Panc1 (cell line): ENCODE data around the gene SNIP1. TPM values are rescaled to one million over a fixed set of nuclear protein-coding genes. Genes with fewer than 3 reads are reported as not detected.

Source experiments
- ATAC-seq: fragments of 200-7000 bp; cut with Tn5 transposase; 2 replicates; pipeline ENCODE4 v1.9.1; 2020; ENCODE audit warnings: mild to moderate bottlenecking, moderate library complexity
- BruUV-seq: library from RNA; stranded (reverse); fragments of 400-500 nt; replicated peaks from 2 replicates; lab custom pipeline; 2021; lab: Mats Ljungman, UMichigan
- CTCF ChIA-PET: fragments of 300-600 bp; sonication (Branson Sonifier 250); formaldehyde crosslinking; loops from one replicate; lab custom pipeline; 2022; ENCODE audit warnings: antibody characterized with exemption; lab: Charles Lee
- POLR2A ChIA-PET: fragments of 300-600 bp; sonication (Branson Sonifier 250); formaldehyde crosslinking; loops from one replicate; lab custom pipeline; 2022; ENCODE audit warnings: antibody characterized with exemption; lab: Charles Lee
- DNase-seq: peaks from one replicate; pipeline ENCODE4 v3.0.0-alpha.2; 2010; ENCODE audit warnings: low read depth, low spot score
- H3K27ac ChIP-seq: 2 replicates; pipeline ENCODE4 v1.5.1; 2011; ENCODE audit warnings: mild to moderate bottlenecking, low read length, inconsistent platforms
- H3K27me3 ChIP-seq: fragments of 200-500 bp; sonication (Bioruptor generic); 2 replicates; pipeline ENCODE4 v1.6.0; 2014; ENCODE audit warnings: low read length, inconsistent platforms; ENCODE audit not compliant: control insufficient read depth, insufficient read depth
- H3K36me3 ChIP-seq: fragments of 200-500 bp; sonication (Bioruptor generic); 2 replicates; pipeline ENCODE4 v1.5.1; 2014; ENCODE audit warnings: inconsistent platforms, mild to moderate bottlenecking, low read length, moderate library complexity; ENCODE audit not compliant: control insufficient read depth, insufficient read depth
- H3K4me1 ChIP-seq: 2 replicates; pipeline ENCODE4 v1.5.1; 2011; ENCODE audit warnings: inconsistent platforms, mild to moderate bottlenecking, low read length, moderate library complexity; ENCODE audit not compliant: control insufficient read depth, insufficient read depth
- H3K4me3 ChIP-seq, 2 experiments: 2 replicates each; pipeline ENCODE4 v1.5.1; 2011 to 2012; ENCODE audit warnings: low read depth in 2 of 2, low read length in 2 of 2, mild to moderate bottlenecking in 2 of 2, inconsistent platforms in 1 of 2, moderate library complexity in 1 of 2
- H3K9me3 ChIP-seq: fragments of 200-500 bp; sonication (Bioruptor generic); 2 replicates; pipeline ENCODE4 v1.5.1; 2014; ENCODE audit warnings: low read depth, mild to moderate bottlenecking, inconsistent platforms, low read length, moderate library complexity; ENCODE audit not compliant: control insufficient read depth, insufficient read depth
- CTCF ChIP-seq: fragments of 450-650 bp; IDR thresholded peaks from 2 replicates; pipeline ENCODE4 v1.5.1; 2017; ENCODE audit warnings: mild to moderate bottlenecking
- POLR2AphosphoS5 ChIP-seq: IDR thresholded peaks from 2 replicates; pipeline ENCODE4 v1.6.1; 2012; ENCODE audit warnings: mild to moderate bottlenecking, low read depth, low read length, moderate library complexity
- SIN3A ChIP-seq: IDR thresholded peaks from 2 replicates; pipeline ENCODE4 v1.6.1; 2012; ENCODE audit warnings: low read depth, mild to moderate bottlenecking, low read length, moderate library complexity, borderline replicate concordance; ENCODE audit not compliant: insufficient read depth
- TCF7L2 ChIP-seq: IDR thresholded peaks from 2 replicates; pipeline ENCODE4 v1.6.1; 2011; ENCODE audit warnings: mild to moderate bottlenecking, low read depth, low read length, inconsistent platforms
- in situ Hi-C: cut with HindIII; loops from 2 replicates; pipeline ENCODE4 v1.10.0; 2016; ENCODE audit warnings: low sequenced_read_pairs, low pct_unique_long_range_greater_than_20kb
- intact Hi-C: fragments of 100-400 bp; cut with micrococcal nuclease; formaldehyde crosslinking; loops from one replicate; pipeline ENCODE4 v1.10.0; 2022; ENCODE audit not compliant: unreplicated experiment
- total RNA-seq: library from RNA; stranded (reverse); gene quantifications from one replicate; pipeline ENCODE4 v1.2.1, GENCODE V29; 2021; ENCODE audit not compliant: unreplicated experiment
- TF ChIP-seq, protein P1 (sequence below), 2 experiments: IDR thresholded peaks; 2 replicates each; pipeline ENCODE4 v1.6.1; 2011 to 2012; ENCODE audit warnings: low read depth in 2 of 2, control low read depth in 1 of 2, low read length in 1 of 2, mild to moderate bottlenecking in 1 of 2, moderate library complexity in 1 of 2; ENCODE audit not compliant: insufficient read depth in 1 of 2

Gene SNIP1
- total RNA-seq, 1 experiment from 2014 or later = 21.4 TPM

DNA sequence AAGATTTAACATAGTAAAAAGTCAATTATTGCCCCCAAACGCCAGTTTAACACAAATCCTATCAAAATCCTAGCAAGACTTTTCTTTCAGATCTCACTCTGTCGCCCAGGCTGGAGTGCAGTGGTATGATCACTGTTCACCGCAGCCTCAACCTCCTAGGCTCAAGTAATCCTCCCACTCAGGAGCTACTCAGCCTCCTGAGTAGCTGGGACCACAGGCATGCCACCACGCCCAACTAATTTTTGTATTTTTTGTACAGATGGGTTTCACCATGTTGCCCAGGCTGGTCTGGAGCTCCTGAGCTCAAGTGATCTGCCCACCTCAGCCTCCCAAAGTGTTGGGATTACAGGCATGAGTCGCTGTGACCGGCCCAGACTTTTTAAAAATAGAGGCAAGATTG, 4.8 kb downstream of the SNIP1 start:
- Histone ChIP-seq H3K27ac (no peak overlapping the region), H3K9me3 (no peaks in the 10 kb centered on the region), H3K36me3 (peaks cover 14% of the 10 kb centered on the region), H3K27me3 (no peaks in the 10 kb centered on the region), H3K4me3 (no peak overlapping the region), H3K4me1 (peaks cover 9% of the 10 kb centered on the region; the same call in 1 of the 2 replicates)
- intact Hi-C loops (no loop called here), in situ Hi-C loops (no loop called here)
- DNase-seq (no peak), ATAC-seq (no peak)
- ChIA-PET CTCF (interaction anchor here (0.6 to 0.7 kb wide), 3 partner anchors 106 to 441 kb away, joined by 5 to 6 read pairs (median 5); no protein-coding TSS in a partner anchor), POLR2A (interaction anchor here (0.6 to 1.1 kb wide), 3 partner anchors 22 to 167 kb away, joined by 3 to 5 read pairs (median 3); no protein-coding TSS in a partner anchor)
- BruUV-seq = no TSS peak
- TF ChIP-seq, protein P1, sequence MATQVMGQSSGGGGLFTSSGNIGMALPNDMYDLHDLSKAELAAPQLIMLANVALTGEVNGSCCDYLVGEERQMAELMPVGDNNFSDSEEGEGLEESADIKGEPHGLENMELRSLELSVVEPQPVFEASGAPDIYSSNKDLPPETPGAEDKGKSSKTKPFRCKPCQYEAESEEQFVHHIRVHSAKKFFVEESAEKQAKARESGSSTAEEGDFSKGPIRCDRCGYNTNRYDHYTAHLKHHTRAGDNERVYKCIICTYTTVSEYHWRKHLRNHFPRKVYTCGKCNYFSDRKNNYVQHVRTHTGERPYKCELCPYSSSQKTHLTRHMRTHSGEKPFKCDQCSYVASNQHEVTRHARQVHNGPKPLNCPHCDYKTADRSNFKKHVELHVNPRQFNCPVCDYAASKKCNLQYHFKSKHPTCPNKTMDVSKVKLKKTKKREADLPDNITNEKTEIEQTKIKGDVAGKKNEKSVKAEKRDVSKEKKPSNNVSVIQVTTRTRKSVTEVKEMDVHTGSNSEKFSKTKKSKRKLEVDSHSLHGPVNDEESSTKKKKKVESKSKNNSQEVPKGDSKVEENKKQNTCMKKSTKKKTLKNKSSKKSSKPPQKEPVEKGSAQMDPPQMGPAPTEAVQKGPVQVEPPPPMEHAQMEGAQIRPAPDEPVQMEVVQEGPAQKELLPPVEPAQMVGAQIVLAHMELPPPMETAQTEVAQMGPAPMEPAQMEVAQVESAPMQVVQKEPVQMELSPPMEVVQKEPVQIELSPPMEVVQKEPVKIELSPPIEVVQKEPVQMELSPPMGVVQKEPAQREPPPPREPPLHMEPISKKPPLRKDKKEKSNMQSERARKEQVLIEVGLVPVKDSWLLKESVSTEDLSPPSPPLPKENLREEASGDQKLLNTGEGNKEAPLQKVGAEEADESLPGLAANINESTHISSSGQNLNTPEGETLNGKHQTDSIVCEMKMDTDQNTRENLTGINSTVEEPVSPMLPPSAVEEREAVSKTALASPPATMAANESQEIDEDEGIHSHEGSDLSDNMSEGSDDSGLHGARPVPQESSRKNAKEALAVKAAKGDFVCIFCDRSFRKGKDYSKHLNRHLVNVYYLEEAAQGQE (IDR thresholded peaks at IDR 0.05; ENCODE audit: insufficient read depth in 1 of 2, low read depth in 2 of 2, low read length in 1 of 2) = no peak
- TF ChIP-seq CTCF = no peak
- no peak for TF ChIP-seq POLR2AphosphoS5
- TF ChIP-seq TCF7L2 = no peak
- no peak for TF ChIP-seq SIN3A

- H3K4me1 ChIP-seq = no peaks in the 10 kb centered on the region
- no peak for TF ChIP-seq SIN3A
- no peak for TF ChIP-seq POLR2AphosphoS5
- no peaks in the 10 kb centered on the region for H3K9me3 ChIP-seq
- peaks cover 7% of the 10 kb centered on the region; the same call in 1 of the 2 replicates for H3K36me3 ChIP-seq
- ChIA-PET POLR2A (no interaction called here), CTCF (no interaction called here)
- no TSS peak for BruUV-seq
- no peaks in the 10 kb centered on the region for H3K27me3 ChIP-seq
- H3K27ac ChIP-seq = no peak overlapping the region
- DNase-seq (no peak), ATAC-seq (no peak)
- in situ Hi-C loops (no loop called here), intact Hi-C loops (no loop called here)
- no peak overlapping the region for H3K4me3 ChIP-seq
These were observed 9.1 kb downstream of the SNIP1 start for GRCh38 chr1:37545019-37545418.

GRCh38 chr1:37544530-37544929, 9.6 kb downstream of the SNIP1 start:
- Histone ChIP-seq H3K4me3 (no peak overlapping the region), H3K27me3 (no peaks in the 10 kb centered on the region), H3K4me1 (no peaks in the 10 kb centered on the region), H3K9me3 (no peaks in the 10 kb centered on the region), H3K36me3 (peaks cover 10% of the 10 kb centered on the region), H3K27ac (no peak overlapping the region)
- intact Hi-C loops (no loop called here), in situ Hi-C loops (no loop called here)
- ATAC-seq (no peak), DNase-seq (no peak)
- TF ChIP-seq TCF7L2 = no peak
- TF ChIP-seq, protein P1 (IDR thresholded peaks at IDR 0.05; ENCODE audit: insufficient read depth in 1 of 2, low read depth in 2 of 2, low read length in 1 of 2) = no peak
- POLR2A ChIA-PET = no interaction called here
- CTCF ChIA-PET = no interaction called here
- BruUV-seq = no TSS peak
